ENCODE data around the gene SLC29A2. TPM values are rescaled to one million over a fixed set of nuclear protein-coding genes. Genes with fewer than 3 reads are reported as not detected.
"Not testable (repeated sequence)": the region's sequence is repeated elsewhere in the genome, so short reads cannot be mapped to it uniquely, and the experiment has no call there.

Gene SLC29A2
- polyA plus RNA-seq, 1 donor: 32.1 TPM

- not testable (repeated sequence) for DNase-seq (ENCODE audit: low read depth)
Measured at GRCh38 chr11:66384316-66384715, 12.8 kb upstream of the SLC29A2 start.

GRCh38 chr11:66380264-66380663, 8.7 kb upstream of the SLC29A2 start:
- not testable (repeated sequence) for DNase-seq (ENCODE audit: low read depth)

GRCh38 chr11:66373690-66374287, 2.2 kb upstream of the SLC29A2 start:
- not testable (repeated sequence) for DNase-seq (ENCODE audit: low read depth)

GRCh38 chr11:66373265-66373664, 1.7 kb upstream of the SLC29A2 start:
- no peak for DNase-seq (ENCODE audit: low read depth)

- no peak for DNase-seq (ENCODE audit: low read depth)
Measured at GRCh38 chr11:66369073-66369894, 2.3 kb downstream of the SLC29A2 start.

GRCh38 chr11:66368484-66368883, 3.1 kb downstream of the SLC29A2 start:
- no peak for DNase-seq (ENCODE audit: low read depth)

- DNase-seq (ENCODE audit: low read depth): no peak
Measured at GRCh38 chr11:66367561-66368312, 3.8 kb downstream of the SLC29A2 start.

- DNase-seq (ENCODE audit: low read depth): no peak
Measured at GRCh38 chr11:66366844-66367477, 4.6 kb downstream of the SLC29A2 start.

GRCh38 chr11:66365711-66366619, 5.6 kb downstream of the SLC29A2 start:
- no peak for DNase-seq (ENCODE audit: low read depth)

- DNase-seq (ENCODE audit: low read depth): no peak
Measured at GRCh38 chr11:66365166-66365565, 6.4 kb downstream of the SLC29A2 start.

GRCh38 chr11:66363805-66364535, 7.6 kb downstream of the SLC29A2 start:
- DNase-seq (ENCODE audit: low read depth): no peak

- no peak for DNase-seq (ENCODE audit: low read depth)
Measured at GRCh38 chr11:66363187-66363601, 8.4 kb downstream of the SLC29A2 start.

GRCh38 chr11:66362481-66363147, 8.9 kb downstream of the SLC29A2 start:
- DNase-seq (ENCODE audit: low read depth): no peak

GRCh38 chr11:66361502-66361941, 10.0 kb downstream of the SLC29A2 start:
- no peak for DNase-seq (ENCODE audit: low read depth)

- no peak for DNase-seq (ENCODE audit: low read depth)
Measured at GRCh38 chr11:66360406-66361073, 11.0 kb downstream of the SLC29A2 start.

- DNase-seq (ENCODE audit: low read depth): no peak
Measured at GRCh38 chr11:66359662-66360087, 11.9 kb downstream of the SLC29A2 start.

- DNase-seq (ENCODE audit: low read depth): not testable (repeated sequence)
Measured at GRCh38 chr11:66350560-66351235, 20.9 kb downstream of the SLC29A2 start.

- no peak for DNase-seq (ENCODE audit: low read depth)
Measured at GRCh38 chr11:66349084-66349386, 22.5 kb downstream of the SLC29A2 start.
